Measurements from ENCODE around the gene VDAC2.

- no peak for TF ChIP-seq EZH2phosphoT487 (IDR thresholded peaks at IDR 0.05; ENCODE audit: low read depth)
- TF ChIP-seq, protein P1, sequence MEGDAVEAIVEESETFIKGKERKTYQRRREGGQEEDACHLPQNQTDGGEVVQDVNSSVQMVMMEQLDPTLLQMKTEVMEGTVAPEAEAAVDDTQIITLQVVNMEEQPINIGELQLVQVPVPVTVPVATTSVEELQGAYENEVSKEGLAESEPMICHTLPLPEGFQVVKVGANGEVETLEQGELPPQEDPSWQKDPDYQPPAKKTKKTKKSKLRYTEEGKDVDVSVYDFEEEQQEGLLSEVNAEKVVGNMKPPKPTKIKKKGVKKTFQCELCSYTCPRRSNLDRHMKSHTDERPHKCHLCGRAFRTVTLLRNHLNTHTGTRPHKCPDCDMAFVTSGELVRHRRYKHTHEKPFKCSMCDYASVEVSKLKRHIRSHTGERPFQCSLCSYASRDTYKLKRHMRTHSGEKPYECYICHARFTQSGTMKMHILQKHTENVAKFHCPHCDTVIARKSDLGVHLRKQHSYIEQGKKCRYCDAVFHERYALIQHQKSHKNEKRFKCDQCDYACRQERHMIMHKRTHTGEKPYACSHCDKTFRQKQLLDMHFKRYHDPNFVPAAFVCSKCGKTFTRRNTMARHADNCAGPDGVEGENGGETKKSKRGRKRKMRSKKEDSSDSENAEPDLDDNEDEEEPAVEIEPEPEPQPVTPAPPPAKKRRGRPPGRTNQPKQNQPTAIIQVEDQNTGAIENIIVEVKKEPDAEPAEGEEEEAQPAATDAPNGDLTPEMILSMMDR (IDR thresholded peaks at IDR 0.05; ENCODE audit: low read depth, low read length), result no peak
Observed at GRCh38 chr10:75265856-75266255, 55.3 kb downstream of the VDAC2 start.

Measured in OCI-LY3 (cell line).